Measurements from ENCODE around the gene WDR87. TPM values are rescaled to one million over a fixed set of nuclear protein-coding genes. Genes with fewer than 3 reads are reported as not detected.

Gene WDR87
- total RNA-seq, 1 experiment from 2014 or later, result not detected

GRCh38 chr19:37931881-37932655 lies 25.7 kb upstream of the WDR87 start:
- H3K36me3 ChIP-seq (ENCODE audit: control insufficient read depth in 1 of 2, insufficient read depth in 2 of 2, low read length in 2 of 2), result no peaks in the 10 kb centered on the region; a peak in 1 of 4 replicates
- H3K27me3 ChIP-seq (ENCODE audit: insufficient read depth, low read length), result no peaks in the 10 kb centered on the region
- DNase-seq (ENCODE audit: low read depth, low spot score) (peak; percentile 65), ATAC-seq (peak; percentile 81)
- H2AFZ ChIP-seq (ENCODE audit: low read depth, low read length, poor library complexity, severe bottlenecking), result no peak overlapping the region
- peak overlapping the region; percentile 87 for H3K4me2 ChIP-seq (ENCODE audit: low read length)
- peaks cover 85% of the 10 kb centered on the region for H3K79me2 ChIP-seq (ENCODE audit: insufficient read depth, low read length)
- H3K4me3 ChIP-seq (replicated peaks in 1 of 2; ENCODE audit: low read depth in 1 of 2, low read length in 2 of 2), result peak overlapping the region; percentile 30 to 49
- ChIA-PET POLR2A (interaction anchor here (0.6 to 2.2 kb wide), 5 partner anchors 23 to 148 kb away, joined by 3 to 18 read pairs (median 5); partner anchors contain the start of genes SIPA1L3 and WDR87), CTCF (interaction anchor here (0.6 to 2.0 kb wide), 6 partner anchors 8 to 113 kb away, joined by 3 to 12 read pairs (median 6); partner anchors contain the start of genes SIPA1L3 and WDR87), RAD21 (ENCODE audit: low non-redundant PET in 1 of 2, low total read pairs in 2 of 2, uncharacterized antibody in 2 of 2, unreplicated experiment in 2 of 2) (interaction anchor here (0.6 to 2.3 kb wide), 6 partner anchors 13 to 106 kb away, joined by 3 to 7 read pairs (median 4); partner anchors contain the start of genes WDR87 (in 2 of the 2) and SIPA1L3 (in 1 of the 2))
- H4K20me1 ChIP-seq (ENCODE audit: insufficient read depth), result no peaks in the 10 kb centered on the region
- H3K4me1 ChIP-seq (ENCODE audit: control insufficient read depth in 1 of 2, insufficient read depth in 2 of 2, low read length in 2 of 2), result peaks cover 61 to 87% of the 10 kb centered on the region in 2 experiments
- H3K9me3 ChIP-seq (ENCODE audit: control insufficient read depth in 1 of 2, insufficient read depth in 1 of 2, low read depth in 1 of 2, low read length in 2 of 2), result no peaks in the 10 kb centered on the region
- H3K9me2 ChIP-seq (ENCODE audit: insufficient read depth), result no peaks in the 10 kb centered on the region
- TF ChIP-seq CEBPB (IDR thresholded peaks at IDR 0.05; ENCODE audit: low read depth), result no peak; the same call in 1 of the 2 replicates
- TF ChIP-seq, protein P1, sequence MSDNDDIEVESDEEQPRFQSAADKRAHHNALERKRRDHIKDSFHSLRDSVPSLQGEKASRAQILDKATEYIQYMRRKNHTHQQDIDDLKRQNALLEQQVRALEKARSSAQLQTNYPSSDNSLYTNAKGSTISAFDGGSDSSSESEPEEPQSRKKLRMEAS (IDR thresholded peaks at IDR 0.05), result peak; percentile 94
- no peak for TF ChIP-seq POLR2A (IDR thresholded peaks at IDR 0.05; ENCODE audit: borderline replicate concordance, extremely low read depth, insufficient read depth, insufficient read length)
- TF ChIP-seq, protein P2, sequence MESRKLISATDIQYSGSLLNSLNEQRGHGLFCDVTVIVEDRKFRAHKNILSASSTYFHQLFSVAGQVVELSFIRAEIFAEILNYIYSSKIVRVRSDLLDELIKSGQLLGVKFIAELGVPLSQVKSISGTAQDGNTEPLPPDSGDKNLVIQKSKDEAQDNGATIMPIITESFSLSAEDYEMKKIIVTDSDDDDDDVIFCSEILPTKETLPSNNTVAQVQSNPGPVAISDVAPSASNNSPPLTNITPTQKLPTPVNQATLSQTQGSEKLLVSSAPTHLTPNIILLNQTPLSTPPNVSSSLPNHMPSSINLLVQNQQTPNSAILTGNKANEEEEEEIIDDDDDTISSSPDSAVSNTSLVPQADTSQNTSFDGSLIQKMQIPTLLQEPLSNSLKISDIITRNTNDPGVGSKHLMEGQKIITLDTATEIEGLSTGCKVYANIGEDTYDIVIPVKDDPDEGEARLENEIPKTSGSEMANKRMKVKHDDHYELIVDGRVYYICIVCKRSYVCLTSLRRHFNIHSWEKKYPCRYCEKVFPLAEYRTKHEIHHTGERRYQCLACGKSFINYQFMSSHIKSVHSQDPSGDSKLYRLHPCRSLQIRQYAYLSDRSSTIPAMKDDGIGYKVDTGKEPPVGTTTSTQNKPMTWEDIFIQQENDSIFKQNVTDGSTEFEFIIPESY (IDR thresholded peaks at IDR 0.05; ENCODE audit: extremely low read depth, insufficient replicate concordance, low read length), result no peak
- TF ChIP-seq SP1 (IDR thresholded peaks at IDR 0.05; ENCODE audit: low read depth), result peak; percentile 83
- peak; percentile 96 for TF ChIP-seq CBX3 (IDR thresholded peaks at IDR 0.05; ENCODE audit: low read depth)
- TF ChIP-seq TCF7L2 (IDR thresholded peaks at IDR 0.05; ENCODE audit: borderline replicate concordance, extremely low read depth, insufficient read depth, insufficient read length), result no peak
- TF ChIP-seq JUND (IDR thresholded peaks at IDR 0.05), result peak; percentile 5; the same call in 1 of the 2 replicates
- peak; percentile 69 for TF ChIP-seq POLR2AphosphoS5 (IDR thresholded peaks at IDR 0.05; ENCODE audit: low read depth, low read length)
- TF ChIP-seq RAD21 (IDR thresholded peaks at IDR 0.05; ENCODE audit: low read depth), result peak; percentile 39; the same call in 1 of the 2 replicates
- TF ChIP-seq SIN3A (IDR thresholded peaks at IDR 0.05; ENCODE audit: low read depth), result peak; percentile 92; the same call in 1 of the 2 replicates
- peak; percentile 77 for TF ChIP-seq EGR1 (IDR thresholded peaks at IDR 0.05; ENCODE audit: low read depth)
- peak; percentile 97 for TF ChIP-seq ELF1 (IDR thresholded peaks at IDR 0.05; ENCODE audit: borderline replicate concordance, low read depth)
- H3K9ac ChIP-seq (ENCODE audit: low read length), result peak overlapping the region; percentile 60
- TSS peak; percentile 93 for BruUV-seq (replicated peaks)
- H3K27ac ChIP-seq (ENCODE audit: low read depth, low read length), result peak overlapping the region; percentile 88
- intact Hi-C loops (cut with micrococcal nuclease), result loop anchor here (10.0 kb wide), 1 partner anchor 53 kb away; no protein-coding TSS in a partner anchor

Data from HCT116 (cell line).